Liver (tissue), 9 donors: ENCODE data around the gene GRIA3. TPM values are rescaled to one million over a fixed set of nuclear protein-coding genes. Genes with fewer than 3 reads are reported as not detected.

Experiments
- DNase-seq: peaks from one replicate; pipeline ENCODE4 v3.0.0-alpha.2; 2017; ENCODE audit warnings: low spot score
- H3K27ac ChIP-seq, 2 donors: one replicate each; pipeline ENCODE4 v1.7.0; 2013; ENCODE audit warnings: inconsistent platforms in 2 of 2, low read length in 2 of 2, control low read depth in 1 of 2, low read depth in 1 of 2, mild to moderate bottlenecking in 1 of 2
- H3K27me3 ChIP-seq, 4 donors: one replicate each; pipeline versions ENCODE4 v1.6.1 to v1.7.0; 2013; ENCODE audit warnings: low read length in 3 of 4, inconsistent platforms in 1 of 4, mild to moderate bottlenecking in 1 of 4, moderate library complexity in 1 of 4; ENCODE audit not compliant: control insufficient read depth in 4 of 4, insufficient read depth in 4 of 4
- H3K36me3 ChIP-seq, 4 donors: one replicate each; pipeline versions ENCODE4 v1.6.1 to v1.7.0; 2013; ENCODE audit warnings: low read length in 3 of 4, mild to moderate bottlenecking in 3 of 4, low read depth in 1 of 4, moderate library complexity in 1 of 4; ENCODE audit not compliant: control insufficient read depth in 4 of 4, insufficient read depth in 3 of 4
- H3K4me1 ChIP-seq, 4 donors: one replicate each; pipeline versions ENCODE4 v1.6.1 to v1.7.0; 2013; ENCODE audit warnings: low read length in 3 of 4, mild to moderate bottlenecking in 3 of 4, moderate library complexity in 1 of 4; ENCODE audit not compliant: control insufficient read depth in 4 of 4, insufficient read depth in 4 of 4
- H3K4me3 ChIP-seq, 3 donors: one replicate each; pipeline versions ENCODE4 v1.6.1 to v1.7.0; 2013; ENCODE audit warnings: low read length in 3 of 3, control low read depth in 1 of 3, low read depth in 1 of 3, mild to moderate bottlenecking in 1 of 3
- H3K9ac ChIP-seq, 2 donors: one replicate each; pipeline ENCODE4 v1.7.0; 2013; ENCODE audit warnings: low read length in 2 of 2, mild to moderate bottlenecking in 2 of 2, moderate library complexity in 2 of 2, control low read depth in 1 of 2, low read depth in 1 of 2
- H3K9me3 ChIP-seq, 4 donors: one replicate each; pipeline versions ENCODE4 v1.6.1 to v1.7.0; 2013; ENCODE audit warnings: low read length in 3 of 4; ENCODE audit not compliant: control insufficient read depth in 4 of 4
- EGR1 ChIP-seq, 2 donors: IDR thresholded peaks; 2 replicates each; pipeline ENCODE4 v1.6.1; 2016 to 2018; ENCODE audit warnings: antibody characterized with exemption in 2 of 2, low read depth in 2 of 2
- FOXA1 ChIP-seq: IDR thresholded peaks from 2 replicates; pipeline ENCODE4 v1.6.1; 2016; ENCODE audit warnings: antibody characterized with exemption
- GABPA ChIP-seq, 2 donors: IDR thresholded peaks in 1 of 2; conservative IDR thresholded peaks in 1 of 2; 2 replicates each; pipeline ENCODE4 v1.6.1; 2016; ENCODE audit warnings: antibody characterized with exemption in 2 of 2, mild to moderate bottlenecking in 1 of 2, moderate library complexity in 1 of 2
- HNF4A ChIP-seq, 2 donors: conservative IDR thresholded peaks; 2 replicates each; pipeline ENCODE4 v1.6.1; 2016; ENCODE audit warnings: antibody characterized with exemption in 2 of 2, mild to moderate bottlenecking in 2 of 2
- JUND ChIP-seq, 2 donors: IDR thresholded peaks; 2 replicates each; pipeline ENCODE4 v1.6.1; 2016; ENCODE audit warnings: antibody characterized with exemption in 2 of 2
- RAD21 ChIP-seq, 2 donors: IDR thresholded peaks; 2 replicates each; pipeline ENCODE4 v1.6.1; 2016; ENCODE audit warnings: antibody characterized with exemption in 2 of 2, mild to moderate bottlenecking in 2 of 2
- RXRA ChIP-seq, 2 donors: IDR thresholded peaks; 2 replicates each; pipeline ENCODE4 v1.6.1; 2017 to 2018; ENCODE audit warnings: antibody characterized with exemption in 2 of 2, mild to moderate bottlenecking in 1 of 2
- SP1 ChIP-seq: IDR thresholded peaks from 2 replicates; pipeline ENCODE4 v1.6.1; 2018; ENCODE audit warnings: antibody characterized with exemption, mild to moderate bottlenecking
- YY1 ChIP-seq: IDR thresholded peaks from 2 replicates; pipeline ENCODE4 v1.6.1; 2016; ENCODE audit warnings: antibody characterized with exemption, mild to moderate bottlenecking
- WGBS: extraction: QIAGEN DNeasy Blood & Tissue Kit; methylation state at CpG from one replicate; pipeline ENCODE4 v1.1.7; 2013; 5-methylcytosine and 5-hydroxymethylcytosine counted together
- polyA plus RNA-seq, 2 donors: library from polyadenylated mRNA; stranded (reverse) in 1 of 2; unstranded in 1 of 2; fragments of 200-250 nt in 1 of 2; fragments of >200 nt in 1 of 2; fragmentation: Nextera tagmentation in 1 of 2; extraction: Ambion mirVana in 1 of 2; gene quantifications; one replicate each; pipeline versions ENCODE4 v1.2.1 to v1.2.3, GENCODE V29; 2013 to 2015
- total RNA-seq, 2 donors: library from RNA; depleted of rRNA; stranded (reverse); fragments of >200 nt; gene quantifications; one replicate each; pipeline ENCODE4 v1.2.3, GENCODE V29; 2014
- TF ChIP-seq, protein P1 (sequence below): fragments of 150-350 bp; IDR thresholded peaks from 2 replicates; pipeline ENCODE4 v1.5.1; 2017; ENCODE audit warnings: improper control_type of control experiment, low read depth, low read length; ENCODE audit not compliant: missing input control
- TF ChIP-seq, protein P2 (sequence below): IDR thresholded peaks from 2 replicates; pipeline ENCODE4 v1.6.1; 2016; ENCODE audit warnings: antibody characterized with exemption, mild to moderate bottlenecking
- TF ChIP-seq, protein P3 (sequence below): IDR thresholded peaks from 2 replicates; pipeline ENCODE4 v1.6.1; 2016; ENCODE audit warnings: antibody characterized with exemption
- TF ChIP-seq, protein P4 (sequence below): IDR thresholded peaks from 2 replicates; pipeline ENCODE4 v1.6.1; 2016; ENCODE audit warnings: antibody characterized with exemption
- TF ChIP-seq, protein P5 (sequence below): IDR thresholded peaks from 2 replicates; pipeline ENCODE4 v1.6.1; 2016; ENCODE audit warnings: antibody characterized with exemption
- donor health status: healthy.
- donor health status: healthy.
- donor health status: healthy.
- donor health status: healthy.
- donor health status: healthy.

The GRIA3 gene
- total and polyA plus RNA-seq, 4 donors = 1.5 to 3.4 (median 2.9) TPM

DNA sequence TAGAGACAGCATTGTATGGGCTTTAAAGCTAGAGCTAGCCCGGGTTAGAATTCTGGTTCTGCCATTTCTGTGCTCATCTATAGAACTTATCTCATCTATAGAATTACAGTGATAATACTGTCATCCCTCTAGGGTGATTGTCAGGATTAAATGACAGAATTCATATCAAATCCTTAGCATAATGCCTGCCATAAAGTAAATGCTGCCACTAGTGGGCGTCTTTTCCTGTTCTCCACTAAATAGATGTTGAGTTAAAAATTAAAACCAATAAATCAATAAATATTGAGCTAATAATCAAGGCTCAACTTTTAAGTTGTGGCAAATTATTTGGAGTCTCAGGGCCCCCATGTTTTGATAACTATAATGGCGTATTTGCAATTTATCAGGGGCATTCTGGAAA, 19.7 kb downstream of the GRIA3 start:
- H3K9me3 ChIP-seq = no peaks in the 10 kb centered on the region
- DNase-seq = no peak
- WGBS = 98% methylated on average over 3 of the region's 3 CpGs
- no peaks in the 10 kb centered on the region for H3K27me3 ChIP-seq
- H3K4me3 ChIP-seq = no peak overlapping the region
- TF ChIP-seq GABPA (IDR thresholded peaks at IDR 0.05 in 1 of 2, conservative IDR thresholded peaks at IDR 0.05 in 1 of 2) (no peak), FOXA1 (no peak), SP1 (no peak), RXRA (IDR thresholded peaks at IDR 0.05) (no peak)
- TF ChIP-seq, protein P1, sequence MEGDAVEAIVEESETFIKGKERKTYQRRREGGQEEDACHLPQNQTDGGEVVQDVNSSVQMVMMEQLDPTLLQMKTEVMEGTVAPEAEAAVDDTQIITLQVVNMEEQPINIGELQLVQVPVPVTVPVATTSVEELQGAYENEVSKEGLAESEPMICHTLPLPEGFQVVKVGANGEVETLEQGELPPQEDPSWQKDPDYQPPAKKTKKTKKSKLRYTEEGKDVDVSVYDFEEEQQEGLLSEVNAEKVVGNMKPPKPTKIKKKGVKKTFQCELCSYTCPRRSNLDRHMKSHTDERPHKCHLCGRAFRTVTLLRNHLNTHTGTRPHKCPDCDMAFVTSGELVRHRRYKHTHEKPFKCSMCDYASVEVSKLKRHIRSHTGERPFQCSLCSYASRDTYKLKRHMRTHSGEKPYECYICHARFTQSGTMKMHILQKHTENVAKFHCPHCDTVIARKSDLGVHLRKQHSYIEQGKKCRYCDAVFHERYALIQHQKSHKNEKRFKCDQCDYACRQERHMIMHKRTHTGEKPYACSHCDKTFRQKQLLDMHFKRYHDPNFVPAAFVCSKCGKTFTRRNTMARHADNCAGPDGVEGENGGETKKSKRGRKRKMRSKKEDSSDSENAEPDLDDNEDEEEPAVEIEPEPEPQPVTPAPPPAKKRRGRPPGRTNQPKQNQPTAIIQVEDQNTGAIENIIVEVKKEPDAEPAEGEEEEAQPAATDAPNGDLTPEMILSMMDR = no peak
- TF ChIP-seq, protein P2, sequence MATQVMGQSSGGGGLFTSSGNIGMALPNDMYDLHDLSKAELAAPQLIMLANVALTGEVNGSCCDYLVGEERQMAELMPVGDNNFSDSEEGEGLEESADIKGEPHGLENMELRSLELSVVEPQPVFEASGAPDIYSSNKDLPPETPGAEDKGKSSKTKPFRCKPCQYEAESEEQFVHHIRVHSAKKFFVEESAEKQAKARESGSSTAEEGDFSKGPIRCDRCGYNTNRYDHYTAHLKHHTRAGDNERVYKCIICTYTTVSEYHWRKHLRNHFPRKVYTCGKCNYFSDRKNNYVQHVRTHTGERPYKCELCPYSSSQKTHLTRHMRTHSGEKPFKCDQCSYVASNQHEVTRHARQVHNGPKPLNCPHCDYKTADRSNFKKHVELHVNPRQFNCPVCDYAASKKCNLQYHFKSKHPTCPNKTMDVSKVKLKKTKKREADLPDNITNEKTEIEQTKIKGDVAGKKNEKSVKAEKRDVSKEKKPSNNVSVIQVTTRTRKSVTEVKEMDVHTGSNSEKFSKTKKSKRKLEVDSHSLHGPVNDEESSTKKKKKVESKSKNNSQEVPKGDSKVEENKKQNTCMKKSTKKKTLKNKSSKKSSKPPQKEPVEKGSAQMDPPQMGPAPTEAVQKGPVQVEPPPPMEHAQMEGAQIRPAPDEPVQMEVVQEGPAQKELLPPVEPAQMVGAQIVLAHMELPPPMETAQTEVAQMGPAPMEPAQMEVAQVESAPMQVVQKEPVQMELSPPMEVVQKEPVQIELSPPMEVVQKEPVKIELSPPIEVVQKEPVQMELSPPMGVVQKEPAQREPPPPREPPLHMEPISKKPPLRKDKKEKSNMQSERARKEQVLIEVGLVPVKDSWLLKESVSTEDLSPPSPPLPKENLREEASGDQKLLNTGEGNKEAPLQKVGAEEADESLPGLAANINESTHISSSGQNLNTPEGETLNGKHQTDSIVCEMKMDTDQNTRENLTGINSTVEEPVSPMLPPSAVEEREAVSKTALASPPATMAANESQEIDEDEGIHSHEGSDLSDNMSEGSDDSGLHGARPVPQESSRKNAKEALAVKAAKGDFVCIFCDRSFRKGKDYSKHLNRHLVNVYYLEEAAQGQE = no peak
- TF ChIP-seq, protein P3, sequence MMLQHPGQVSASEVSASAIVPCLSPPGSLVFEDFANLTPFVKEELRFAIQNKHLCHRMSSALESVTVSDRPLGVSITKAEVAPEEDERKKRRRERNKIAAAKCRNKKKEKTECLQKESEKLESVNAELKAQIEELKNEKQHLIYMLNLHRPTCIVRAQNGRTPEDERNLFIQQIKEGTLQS = no peak
- TF ChIP-seq, protein P4, sequence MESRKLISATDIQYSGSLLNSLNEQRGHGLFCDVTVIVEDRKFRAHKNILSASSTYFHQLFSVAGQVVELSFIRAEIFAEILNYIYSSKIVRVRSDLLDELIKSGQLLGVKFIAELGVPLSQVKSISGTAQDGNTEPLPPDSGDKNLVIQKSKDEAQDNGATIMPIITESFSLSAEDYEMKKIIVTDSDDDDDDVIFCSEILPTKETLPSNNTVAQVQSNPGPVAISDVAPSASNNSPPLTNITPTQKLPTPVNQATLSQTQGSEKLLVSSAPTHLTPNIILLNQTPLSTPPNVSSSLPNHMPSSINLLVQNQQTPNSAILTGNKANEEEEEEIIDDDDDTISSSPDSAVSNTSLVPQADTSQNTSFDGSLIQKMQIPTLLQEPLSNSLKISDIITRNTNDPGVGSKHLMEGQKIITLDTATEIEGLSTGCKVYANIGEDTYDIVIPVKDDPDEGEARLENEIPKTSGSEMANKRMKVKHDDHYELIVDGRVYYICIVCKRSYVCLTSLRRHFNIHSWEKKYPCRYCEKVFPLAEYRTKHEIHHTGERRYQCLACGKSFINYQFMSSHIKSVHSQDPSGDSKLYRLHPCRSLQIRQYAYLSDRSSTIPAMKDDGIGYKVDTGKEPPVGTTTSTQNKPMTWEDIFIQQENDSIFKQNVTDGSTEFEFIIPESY = no peak
- H3K27ac ChIP-seq = no peak overlapping the region
- H3K4me1 ChIP-seq = no peaks in the 10 kb centered on the region
- H3K9ac ChIP-seq = no peak overlapping the region
- no peaks in the 10 kb centered on the region for H3K36me3 ChIP-seq

DNA sequence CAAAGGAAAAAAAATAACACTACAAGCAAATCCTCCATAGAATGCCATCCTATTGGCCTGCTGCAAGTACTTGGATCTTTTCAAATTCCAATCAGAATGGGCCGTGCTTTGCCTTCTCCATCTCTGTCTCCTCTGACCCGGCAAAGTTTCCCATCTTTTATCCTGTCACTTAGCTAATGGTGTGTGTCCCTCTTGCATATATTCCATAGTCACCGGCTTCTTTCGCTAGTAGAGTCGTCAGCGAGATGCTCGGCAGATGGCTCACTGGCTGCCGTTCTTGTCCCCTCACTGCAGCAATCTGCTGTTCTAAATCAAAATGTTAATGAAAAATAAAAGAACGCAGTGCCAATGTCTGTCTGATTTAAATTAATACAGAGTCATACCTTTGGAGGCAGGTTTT, 22.1 kb downstream of the GRIA3 start:
- no peaks in the 10 kb centered on the region for H3K4me1 ChIP-seq
- WGBS = 92% methylated on average over 9 of the region's 9 CpGs
- H3K27ac ChIP-seq = no peak overlapping the region
- DNase-seq = no peak
- H3K9me3 ChIP-seq = no peaks in the 10 kb centered on the region
- H3K9ac ChIP-seq = no peak overlapping the region
- H3K4me3 ChIP-seq = no peak overlapping the region
- no peaks in the 10 kb centered on the region for H3K27me3 ChIP-seq
- H3K36me3 ChIP-seq = no peaks in the 10 kb centered on the region
- TF ChIP-seq, protein P4 = no peak
- TF ChIP-seq, protein P3 = no peak
- TF ChIP-seq SP1 (no peak), EGR1 (IDR thresholded peaks at IDR 0.05; ENCODE audit: low read depth in 2 of 2) (no peak), HNF4A (conservative IDR thresholded peaks at IDR 0.05) (no peak), FOXA1 (no peak), YY1 (no peak), JUND (IDR thresholded peaks at IDR 0.05) (no peak), RAD21 (IDR thresholded peaks at IDR 0.05) (no peak)
- TF ChIP-seq, protein P2 = no peak
- TF ChIP-seq, protein P1 = no peak
- TF ChIP-seq, protein P5, sequence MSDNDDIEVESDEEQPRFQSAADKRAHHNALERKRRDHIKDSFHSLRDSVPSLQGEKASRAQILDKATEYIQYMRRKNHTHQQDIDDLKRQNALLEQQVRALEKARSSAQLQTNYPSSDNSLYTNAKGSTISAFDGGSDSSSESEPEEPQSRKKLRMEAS = no peak
